ENCODE measurements around the gene ABCA1.

The ABCA1 gene

DNA sequence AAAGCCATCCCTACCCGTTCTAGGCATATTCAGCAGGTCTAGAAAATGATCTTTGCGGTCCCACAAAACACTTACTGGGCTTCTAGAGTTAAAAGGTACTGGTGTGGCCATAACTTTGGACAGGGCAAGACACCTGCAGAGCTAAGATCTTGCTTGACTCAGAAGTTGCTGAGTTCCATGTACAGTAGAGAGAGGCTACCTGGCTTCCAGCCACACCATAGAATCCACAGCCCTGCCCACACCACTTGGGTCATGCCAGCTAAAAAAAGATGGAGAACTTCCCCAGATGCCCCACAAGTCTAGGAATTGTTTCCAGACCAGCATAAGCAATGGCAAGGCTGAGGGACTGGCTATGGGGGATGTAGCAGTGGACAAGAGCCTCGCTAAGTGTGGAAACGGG is 52.1 kb downstream of the ABCA1 start:
- Histone ChIP-seq H3K4me2 (ENCODE audit: low read length) (no peak overlapping the region), H3K4me3 (ENCODE audit: low read depth, low read length) (no peak overlapping the region), H3K4me1 (ENCODE audit: control insufficient read depth in 1 of 2, insufficient read depth in 2 of 2, low read length in 2 of 2) (peaks cover 5 to 7% of the 10 kb centered on the region in 2 experiments), H2BK120ac (ENCODE audit: insufficient read depth, low read length, poor library complexity) (no peak overlapping the region), H3K4ac (ENCODE audit: low read depth, low read length) (no peak overlapping the region), H3K36me3 (ENCODE audit: control insufficient read depth in 1 of 2, insufficient read depth in 2 of 2, low read length in 2 of 2) (no peaks in the 10 kb centered on the region), H4K91ac (ENCODE audit: low read depth, low read length) (no peak overlapping the region), H3K27ac (ENCODE audit: low read depth, low read length) (no peak overlapping the region), H4K8ac (ENCODE audit: low read depth, low read length) (no peak overlapping the region), H3K9ac (ENCODE audit: low read length) (no peak overlapping the region), H2BK5ac (ENCODE audit: low read depth, low read length, poor library complexity) (no peak overlapping the region), H3K79me2 (ENCODE audit: control insufficient read depth, insufficient read depth, low read length, poor library complexity) (no peaks in the 10 kb centered on the region), H3K79me1 (ENCODE audit: low read length) (peaks cover 9% of the 10 kb centered on the region), H2AK5ac (ENCODE audit: low read length) (no peak overlapping the region), H4K12ac (ENCODE audit: low read depth, low read length) (no peak overlapping the region), H2BK12ac (ENCODE audit: low read length) (no peak overlapping the region), H3K14ac (ENCODE audit: low read length) (no peak overlapping the region), H3K9me3 (ENCODE audit: insufficient read depth, low read depth, low read length) (no peaks in the 10 kb centered on the region), H3K27me3 (ENCODE audit: insufficient read depth, low read length) (no peaks in the 10 kb centered on the region), H3K18ac (ENCODE audit: low read length) (no peak overlapping the region), H3K23ac (ENCODE audit: low read length) (no peak overlapping the region), H2AFZ (ENCODE audit: insufficient read depth, low read length, poor library complexity) (no peak overlapping the region)
- no CpG with 5 or more reads among the region's 4 CpGs for WGBS (ENCODE audit: extremely low coverage, insufficient coverage, insufficient read length)
- DNase-seq, result no peak

DNA sequence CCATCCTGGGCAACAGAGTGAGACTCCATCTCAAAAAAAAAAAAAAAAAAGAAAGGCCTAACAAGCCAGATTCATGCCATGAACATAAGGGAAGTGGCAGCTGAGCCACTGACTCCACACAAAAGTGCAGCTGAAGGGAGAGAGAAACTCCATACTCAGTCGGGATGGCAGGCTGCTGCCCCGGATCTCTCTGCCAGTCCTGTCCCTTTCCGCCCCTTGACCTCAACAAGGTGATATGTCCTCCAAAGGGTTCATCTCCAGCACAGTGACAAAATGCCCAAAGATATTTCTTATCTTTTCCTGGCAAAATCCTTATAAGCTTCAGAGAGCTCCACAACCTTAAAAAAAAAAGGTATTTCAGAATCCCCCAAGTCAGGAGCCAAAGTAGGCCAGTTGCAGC is 52.6 kb downstream of the ABCA1 start:
- no peak overlapping the region for H4K12ac ChIP-seq (ENCODE audit: low read depth, low read length)
- no peak overlapping the region for H2AFZ ChIP-seq (ENCODE audit: insufficient read depth, low read length, poor library complexity)
- no peak overlapping the region for H3K4me3 ChIP-seq (ENCODE audit: low read depth, low read length)
- no peak overlapping the region for H3K4me2 ChIP-seq (ENCODE audit: low read length)
- no peak for DNase-seq
- H3K36me3 ChIP-seq (ENCODE audit: control insufficient read depth in 1 of 2, insufficient read depth in 2 of 2, low read length in 2 of 2), result no peaks in the 10 kb centered on the region
- H3K27ac ChIP-seq (ENCODE audit: low read depth, low read length), result no peak overlapping the region
- no peak overlapping the region for H2BK12ac ChIP-seq (ENCODE audit: low read length)
- no peak overlapping the region for H4K8ac ChIP-seq (ENCODE audit: low read depth, low read length)
- no peak overlapping the region for H3K18ac ChIP-seq (ENCODE audit: low read length)
- H4K91ac ChIP-seq (ENCODE audit: low read depth, low read length), result no peak overlapping the region
- peaks cover 5 to 7% of the 10 kb centered on the region in 2 experiments for H3K4me1 ChIP-seq (ENCODE audit: control insufficient read depth in 1 of 2, insufficient read depth in 2 of 2, low read length in 2 of 2)
- H2BK120ac ChIP-seq (ENCODE audit: insufficient read depth, low read length, poor library complexity), result no peak overlapping the region
- no peak overlapping the region for H3K14ac ChIP-seq (ENCODE audit: low read length)
- H3K9ac ChIP-seq (ENCODE audit: low read length), result no peak overlapping the region
- no peaks in the 10 kb centered on the region for H3K27me3 ChIP-seq (ENCODE audit: insufficient read depth, low read length)
- no peak overlapping the region for H2BK5ac ChIP-seq (ENCODE audit: low read depth, low read length, poor library complexity)
- WGBS (ENCODE audit: extremely low coverage, insufficient coverage, insufficient read length), result no CpG with 5 or more reads among the region's 3 CpGs
- H3K23ac ChIP-seq (ENCODE audit: low read length), result no peak overlapping the region
- no peak overlapping the region for H3K4ac ChIP-seq (ENCODE audit: low read depth, low read length)
- H3K79me1 ChIP-seq (ENCODE audit: low read length), result peaks cover 9% of the 10 kb centered on the region
- no peaks in the 10 kb centered on the region for H3K9me3 ChIP-seq (ENCODE audit: insufficient read depth, low read depth, low read length)
- no peak overlapping the region for H2AK5ac ChIP-seq (ENCODE audit: low read length)
- no peaks in the 10 kb centered on the region for H3K79me2 ChIP-seq (ENCODE audit: control insufficient read depth, insufficient read depth, low read length, poor library complexity)

DNA sequence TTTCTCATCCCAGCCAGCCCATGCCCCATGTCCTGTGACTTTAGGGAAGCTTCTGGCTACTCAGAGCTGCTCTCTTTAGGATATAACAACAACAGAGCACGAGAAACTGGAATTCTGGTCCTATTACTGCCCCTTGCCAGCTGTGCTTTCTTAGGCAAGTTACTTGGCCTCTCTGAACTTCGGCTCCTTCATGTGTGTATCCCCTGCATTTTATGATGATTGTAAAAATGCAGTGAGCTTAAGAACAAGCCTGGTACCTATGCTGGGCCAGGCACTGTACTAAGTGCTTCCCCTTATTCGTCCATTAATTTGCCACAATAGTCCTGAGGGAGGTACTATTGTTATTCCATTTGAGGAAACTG is 54.5 kb downstream of the ABCA1 start:
- H3K4ac ChIP-seq (ENCODE audit: low read depth, low read length), result no peak overlapping the region
- H3K4me2 ChIP-seq (ENCODE audit: low read length), result no peak overlapping the region
- WGBS (ENCODE audit: extremely low coverage, insufficient coverage, insufficient read length), result no CpG with 5 or more reads among the region's 3 CpGs
- H2BK12ac ChIP-seq (ENCODE audit: low read length), result peak overlapping the region; percentile 6
- H3K4me1 ChIP-seq (ENCODE audit: control insufficient read depth in 1 of 2, insufficient read depth in 2 of 2, low read length in 2 of 2), result peaks cover 15% of the 10 kb centered on the region in 2 experiments
- H4K91ac ChIP-seq (ENCODE audit: low read depth, low read length), result peak overlapping the region; percentile 10
- H2AK5ac ChIP-seq (ENCODE audit: low read length), result no peak overlapping the region
- peaks cover 13% of the 10 kb centered on the region for H3K79me1 ChIP-seq (ENCODE audit: low read length)
- H3K9me3 ChIP-seq (ENCODE audit: insufficient read depth, low read depth, low read length), result peaks cover 1% of the 10 kb centered on the region
- H3K79me2 ChIP-seq (ENCODE audit: control insufficient read depth, insufficient read depth, low read length, poor library complexity), result peaks cover 2% of the 10 kb centered on the region
- peak overlapping the region; percentile 11 for H2BK5ac ChIP-seq (ENCODE audit: low read depth, low read length, poor library complexity)
- H3K14ac ChIP-seq (ENCODE audit: low read length), result no peak overlapping the region
- peak overlapping the region; percentile 20 for H2BK120ac ChIP-seq (ENCODE audit: insufficient read depth, low read length, poor library complexity)
- no peak overlapping the region for H3K4me3 ChIP-seq (ENCODE audit: low read depth, low read length)
- no peaks in the 10 kb centered on the region for H3K27me3 ChIP-seq (ENCODE audit: insufficient read depth, low read length)
- no peaks in the 10 kb centered on the region for H3K36me3 ChIP-seq (ENCODE audit: control insufficient read depth in 1 of 2, insufficient read depth in 2 of 2, low read length in 2 of 2)
- no peak overlapping the region for H4K8ac ChIP-seq (ENCODE audit: low read depth, low read length)
- H2AFZ ChIP-seq (ENCODE audit: insufficient read depth, low read length, poor library complexity), result no peak overlapping the region
- no peak overlapping the region for H3K23ac ChIP-seq (ENCODE audit: low read length)
- H3K27ac ChIP-seq (ENCODE audit: low read depth, low read length), result peak overlapping the region; percentile 82
- no peak overlapping the region for H3K18ac ChIP-seq (ENCODE audit: low read length)
- H3K9ac ChIP-seq (ENCODE audit: low read length), result no peak overlapping the region
- no peak for DNase-seq
- H4K12ac ChIP-seq (ENCODE audit: low read depth, low read length), result no peak overlapping the region

DNA sequence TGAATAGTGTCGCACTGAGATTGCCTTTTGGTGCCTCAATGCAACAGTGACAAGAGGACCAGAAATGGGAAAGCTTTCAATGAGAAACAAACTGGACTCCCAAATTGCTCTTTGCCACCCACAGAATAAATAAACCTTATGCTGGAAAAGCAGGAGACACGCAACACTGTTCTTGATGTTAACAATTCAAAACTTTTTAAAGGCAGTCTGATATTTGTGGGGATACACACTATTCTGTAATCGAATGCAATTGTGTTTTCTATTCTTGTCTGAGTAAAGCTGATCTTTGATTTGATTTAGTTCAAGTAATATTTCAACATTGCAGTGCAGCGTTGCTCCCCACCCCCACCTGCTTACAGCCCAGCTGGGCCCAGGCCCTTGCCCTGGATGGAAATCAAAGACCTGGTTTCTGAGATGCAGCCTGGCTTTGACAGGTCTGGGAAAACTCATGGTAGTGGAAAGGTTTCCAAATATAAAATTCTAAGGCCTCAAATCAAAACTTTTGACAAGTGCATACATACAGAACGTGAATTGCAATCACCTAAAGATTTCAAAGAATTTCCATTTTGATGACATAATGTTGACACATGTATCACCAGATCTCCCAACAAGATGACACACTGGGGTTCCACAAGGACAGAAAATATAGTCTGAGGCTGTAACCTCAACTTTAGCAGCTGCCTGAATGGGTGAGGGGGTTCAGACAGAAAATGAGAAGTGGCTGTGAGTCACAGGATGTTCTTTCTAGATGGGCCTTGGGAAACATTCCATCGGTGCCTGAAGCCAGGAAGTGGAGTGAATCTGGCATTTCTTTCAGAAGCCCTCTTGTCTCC is 55.1 kb downstream of the ABCA1 start:
- Histone ChIP-seq H3K27me3 (ENCODE audit: insufficient read depth, low read length) (no peaks in the 10 kb centered on the region), H3K23ac (ENCODE audit: low read length) (no peak overlapping the region), H3K4me1 (ENCODE audit: control insufficient read depth in 1 of 2, insufficient read depth in 2 of 2, low read length in 2 of 2) (peaks cover 15 to 19% of the 10 kb centered on the region in 2 experiments), H3K36me3 (ENCODE audit: control insufficient read depth in 1 of 2, insufficient read depth in 2 of 2, low read length in 2 of 2) (no peaks in the 10 kb centered on the region), H3K9me3 (ENCODE audit: insufficient read depth, low read depth, low read length) (peaks cover 1% of the 10 kb centered on the region), H3K14ac (ENCODE audit: low read length) (no peak overlapping the region), H3K79me1 (ENCODE audit: low read length) (peaks cover 13% of the 10 kb centered on the region), H2AFZ (ENCODE audit: insufficient read depth, low read length, poor library complexity) (no peak overlapping the region), H2AK5ac (ENCODE audit: low read length) (no peak overlapping the region), H4K12ac (ENCODE audit: low read depth, low read length) (no peak overlapping the region), H4K91ac (ENCODE audit: low read depth, low read length) (peak overlapping the region; percentile 58), H3K79me2 (ENCODE audit: control insufficient read depth, insufficient read depth, low read length, poor library complexity) (peaks cover 2% of the 10 kb centered on the region), H3K4me2 (ENCODE audit: low read length) (peak overlapping the region; percentile 21), H3K9ac (ENCODE audit: low read length) (no peak overlapping the region), H2BK120ac (ENCODE audit: insufficient read depth, low read length, poor library complexity) (no peak overlapping the region), H3K18ac (ENCODE audit: low read length) (no peak overlapping the region), H2BK5ac (ENCODE audit: low read depth, low read length, poor library complexity) (peak overlapping the region; percentile 32), H3K4me3 (ENCODE audit: low read depth, low read length) (no peak overlapping the region), H3K4ac (ENCODE audit: low read depth, low read length) (no peak overlapping the region), H4K8ac (ENCODE audit: low read depth, low read length) (no peak overlapping the region), H2BK12ac (ENCODE audit: low read length) (no peak overlapping the region), H3K27ac (ENCODE audit: low read depth, low read length) (peak overlapping the region; percentile 66)
- DNase-seq, result peak; percentile 25 to 51
- WGBS (ENCODE audit: extremely low coverage, insufficient coverage, insufficient read length), result no CpG with 5 or more reads among the region's 6 CpGs

All from trophoblast cell (in vitro differentiated cells and primary cell).